ENCODE results near the gene MANSC1.

The MANSC1 gene

GRCh38 chr12:12366701-12367481 lies 16.8 kb upstream of the MANSC1 start:
- in situ Hi-C loops (cut with MboI; ENCODE audit: low sequenced_read_pairs): loop anchor here (25.0 kb wide), 1 partner anchor 620 kb away; no protein-coding TSS in a partner anchor

- in situ Hi-C loops (cut with MboI; ENCODE audit: low sequenced_read_pairs): loop anchor here (25.0 kb wide), 1 partner anchor 621 kb away; no protein-coding TSS in a partner anchor
Observed at GRCh38 chr12:12365931-12366431, 15.9 kb upstream of the MANSC1 start.

- in situ Hi-C loops (cut with MboI; ENCODE audit: low sequenced_read_pairs): loop anchor here (25.0 kb wide), 1 partner anchor 622 kb away; no protein-coding TSS in a partner anchor
Observed at GRCh38 chr12:12365446-12365802, 15.4 kb upstream of the MANSC1 start.

GRCh38 chr12:12364787-12365445 lies 14.9 kb upstream of the MANSC1 start:
- in situ Hi-C loops (cut with MboI; ENCODE audit: low sequenced_read_pairs): loop anchor here (25.0 kb wide), 1 partner anchor 622 kb away; no protein-coding TSS in a partner anchor

- in situ Hi-C loops (cut with MboI; ENCODE audit: low sequenced_read_pairs): loop anchor here (25.0 kb wide), 1 partner anchor 629 kb away; no protein-coding TSS in a partner anchor
Observed at GRCh38 chr12:12358528-12358927, 8.5 kb upstream of the MANSC1 start.

- in situ Hi-C loops (cut with MboI; ENCODE audit: low sequenced_read_pairs): loop anchor here (25.0 kb wide), 1 partner anchor 629 kb away; no protein-coding TSS in a partner anchor
Observed at GRCh38 chr12:12357719-12358461, 7.8 kb upstream of the MANSC1 start.

- in situ Hi-C loops (cut with MboI; ENCODE audit: low sequenced_read_pairs): loop anchor here (25.0 kb wide), 1 partner anchor 630 kb away; no protein-coding TSS in a partner anchor
Observed at GRCh38 chr12:12356896-12357718, 7.1 kb upstream of the MANSC1 start, which contains the start of gene BORCS5. Gene BORCS5, plus strand, starts transcription at chr12:12357078. Its CDS starts 374 bp downstream, at chr12:12357452.

GRCh38 chr12:12356467-12356895 lies 6.4 kb upstream of the MANSC1 start:
- in situ Hi-C loops (cut with MboI; ENCODE audit: low sequenced_read_pairs): loop anchor here (25.0 kb wide), 1 partner anchor 631 kb away; no protein-coding TSS in a partner anchor

- in situ Hi-C loops (cut with MboI; ENCODE audit: low sequenced_read_pairs): loop anchor here (25.0 kb wide), 1 partner anchor 633 kb away; no protein-coding TSS in a partner anchor
Observed at GRCh38 chr12:12353807-12354206, 3.8 kb upstream of the MANSC1 start.

- in situ Hi-C loops (cut with MboI; ENCODE audit: low sequenced_read_pairs): loop anchor here (25.0 kb wide), 1 partner anchor 634 kb away; no protein-coding TSS in a partner anchor
Observed at GRCh38 chr12:12353276-12353675, 3.2 kb upstream of the MANSC1 start.

- in situ Hi-C loops (cut with MboI; ENCODE audit: low sequenced_read_pairs): loop anchor here (25.0 kb wide), 1 partner anchor 636 kb away; no protein-coding TSS in a partner anchor
Observed at GRCh38 chr12:12351468-12352185, 1.6 kb upstream of the MANSC1 start.

GRCh38 chr12:12350868-12351463 lies 924 bp upstream of the MANSC1 start:
- in situ Hi-C loops (cut with MboI; ENCODE audit: low sequenced_read_pairs): loop anchor here (25.0 kb wide), 1 partner anchor 636 kb away; no protein-coding TSS in a partner anchor

- in situ Hi-C loops (cut with MboI; ENCODE audit: low sequenced_read_pairs): loop anchor here (25.0 kb wide), 1 partner anchor 776 kb away; no protein-coding TSS in a partner anchor
Observed at GRCh38 chr12:12338527-12339168, 11.4 kb downstream of the MANSC1 start.

GRCh38 chr12:12336511-12336910 lies 13.5 kb downstream of the MANSC1 start:
- in situ Hi-C loops (cut with MboI; ENCODE audit: low sequenced_read_pairs): loop anchor here (25.0 kb wide), 1 partner anchor 774 kb away; no protein-coding TSS in a partner anchor

- in situ Hi-C loops (cut with MboI; ENCODE audit: low sequenced_read_pairs): loop anchor here (25.0 kb wide), 1 partner anchor 774 kb away; no protein-coding TSS in a partner anchor
Observed at GRCh38 chr12:12336049-12336411, 14.0 kb downstream of the MANSC1 start.

GRCh38 chr12:12334367-12335040 lies 15.5 kb downstream of the MANSC1 start:
- in situ Hi-C loops (cut with MboI; ENCODE audit: low sequenced_read_pairs): loop anchor here (25.0 kb wide), 1 partner anchor 772 kb away; no protein-coding TSS in a partner anchor

Measured in HL-60/S4 treated with retinoic acid at 250 ng/mL for 4 days and 3 days (cell line).